Large intestine (tissue), 3 donors: ENCODE measurements around the gene PRTN3. TPM values are rescaled to one million over a fixed set of nuclear protein-coding genes. Genes with fewer than 3 reads are reported as not detected.

ENCODE experiments used
- DNase-seq, 2 donors: peaks; one replicate each; pipeline versions ENCODE4 v3.0.0 to v3.0.0-alpha.2; 2013
- H3K27ac ChIP-seq: one replicate; pipeline ENCODE4 v1.5.1; 2013; ENCODE audit warnings: low read length
- H3K27me3 ChIP-seq: 2 replicates; pipeline ENCODE4 v1.6.1; 2013; ENCODE audit warnings: low read length; ENCODE audit not compliant: control insufficient read depth, insufficient read depth
- H3K36me3 ChIP-seq: 2 replicates; pipeline ENCODE4 v1.6.1; 2013; ENCODE audit warnings: low read length; ENCODE audit not compliant: control insufficient read depth, insufficient read depth
- H3K4me1 ChIP-seq: one replicate; pipeline ENCODE4 v1.6.1; 2013; ENCODE audit warnings: low read length; ENCODE audit not compliant: control insufficient read depth, insufficient read depth
- H3K4me3 ChIP-seq: one replicate; pipeline ENCODE4 v1.5.1; 2013; ENCODE audit warnings: low read length
- H3K9me3 ChIP-seq: one replicate; pipeline ENCODE4 v1.6.1; 2013; ENCODE audit warnings: mild to moderate bottlenecking, low read depth, low read length, moderate library complexity; ENCODE audit not compliant: control insufficient read depth
- WGBS: methylation state at CpG from one replicate; pipeline ENCODE4 v1.1.5; 2013; ENCODE audit warnings: low lambda C conversion rate; ENCODE audit not compliant: insufficient coverage; 5-methylcytosine and 5-hydroxymethylcytosine counted together
- polyA plus RNA-seq: library from polyadenylated mRNA; unstranded; fragments of 120-200 nt; gene quantifications from one replicate; pipeline ENCODE4 v1.2.1, GENCODE V29; 2013

PRTN3 gene
- polyA plus RNA-seq, 1 donor, result 0.22 TPM

DNA sequence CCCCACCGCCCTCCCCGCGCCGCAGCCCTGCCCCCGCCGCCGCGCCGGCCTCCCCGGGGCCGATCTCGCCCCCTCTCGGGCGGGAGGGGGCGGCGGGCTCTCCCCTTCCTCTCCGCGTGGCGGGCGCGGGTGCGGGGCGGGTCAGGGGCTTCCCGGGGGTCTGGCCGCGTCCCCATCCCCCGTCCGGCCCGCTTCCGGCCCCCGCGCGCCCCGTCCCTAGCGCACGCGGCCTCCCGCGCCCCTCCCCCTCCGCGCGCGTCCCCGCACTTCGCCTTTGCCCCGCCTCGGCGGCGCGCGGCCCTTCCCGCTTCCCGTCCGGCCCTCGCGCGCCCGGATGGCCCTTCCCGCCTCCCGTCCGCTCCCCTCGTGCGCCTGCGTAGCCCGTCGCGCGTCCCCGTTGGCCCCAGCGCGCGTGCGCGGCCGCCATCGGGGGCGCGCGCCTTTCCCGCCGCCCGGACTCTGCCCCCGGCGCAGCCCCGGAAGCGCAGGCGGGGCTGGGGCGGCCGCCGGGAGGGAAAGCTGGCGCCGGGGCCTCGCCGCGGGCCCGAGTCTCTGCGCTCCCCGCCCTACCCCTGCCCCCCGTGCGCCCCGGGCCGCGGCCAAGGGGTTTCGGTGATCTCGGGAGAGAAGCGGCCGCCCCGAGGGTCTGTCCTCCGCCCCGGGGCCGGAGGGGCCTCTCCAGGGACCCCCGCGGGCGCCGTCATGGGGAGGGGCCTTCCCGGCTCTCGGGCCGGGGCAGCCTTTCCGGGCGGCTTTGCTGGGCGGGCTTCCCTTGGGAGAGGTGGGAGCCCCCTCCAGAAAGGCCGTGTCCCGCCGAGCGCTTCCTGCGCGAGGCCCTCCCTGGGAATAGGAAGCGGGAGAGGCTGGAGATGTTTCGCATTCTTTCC, 43.0 kb upstream of the PRTN3 start:
- DNase-seq, result peak; percentile 93 to 97
- Histone ChIP-seq H3K27ac (peak overlapping the region; percentile 98), H3K9me3 (peaks cover 7% of the 10 kb centered on the region), H3K27me3 (no peaks in the 10 kb centered on the region), H3K4me1 (peaks cover 41% of the 10 kb centered on the region), H3K36me3 (peaks cover 39% of the 10 kb centered on the region), H3K4me3 (peak overlapping the region; percentile 79)
- no CpG with 5 or more reads among the region's 129 CpGs for WGBS

GRCh38 chr19:798415-799075, 42.3 kb upstream of the PRTN3 start:
- H3K4me1 ChIP-seq, result peaks cover 47% of the 10 kb centered on the region
- peak overlapping the region; percentile 98 for H3K27ac ChIP-seq
- H3K9me3 ChIP-seq, result peaks cover 9% of the 10 kb centered on the region
- WGBS, result no CpG with 5 or more reads among the region's 44 CpGs
- DNase-seq, result peak; percentile 76 to 84
- H3K27me3 ChIP-seq, result no peaks in the 10 kb centered on the region
- peak overlapping the region; percentile 79 for H3K4me3 ChIP-seq
- peaks cover 47% of the 10 kb centered on the region for H3K36me3 ChIP-seq

- H3K27ac ChIP-seq, result peak overlapping the region; percentile 98
- peak in 1 of 2 donors; percentile 50 for DNase-seq
- WGBS, result no CpG with 5 or more reads among the region's 28 CpGs
- peaks cover 9% of the 10 kb centered on the region for H3K9me3 ChIP-seq
- peak overlapping the region; percentile 79 for H3K4me3 ChIP-seq
- peaks cover 54% of the 10 kb centered on the region for H3K36me3 ChIP-seq
- peaks cover 47% of the 10 kb centered on the region for H3K4me1 ChIP-seq
- no peaks in the 10 kb centered on the region for H3K27me3 ChIP-seq
Measured at GRCh38 chr19:799076-799881, 41.5 kb upstream of the PRTN3 start.

GRCh38 chr19:800360-801029, 40.3 kb upstream of the PRTN3 start:
- Histone ChIP-seq H3K4me1 (peaks cover 47% of the 10 kb centered on the region), H3K36me3 (peaks cover 66% of the 10 kb centered on the region), H3K9me3 (peaks cover 10% of the 10 kb centered on the region), H3K27ac (peak overlapping the region; percentile 98), H3K4me3 (peak overlapping the region; percentile 79), H3K27me3 (no peaks in the 10 kb centered on the region)
- peak; percentile 49 to 70 for DNase-seq
- WGBS, result 40% methylated on average over 1 of the region's 17 CpGs

GRCh38 chr19:801030-801860, 39.6 kb upstream of the PRTN3 start:
- peak in 1 of 2 donors; percentile 40 for DNase-seq
- Histone ChIP-seq H3K27me3 (no peaks in the 10 kb centered on the region), H3K4me3 (peak overlapping the region; percentile 79), H3K36me3 (peaks cover 72% of the 10 kb centered on the region), H3K4me1 (peaks cover 42% of the 10 kb centered on the region), H3K27ac (peak overlapping the region; percentile 98), H3K9me3 (peaks cover 11% of the 10 kb centered on the region)
- WGBS, result no CpG with 5 or more reads among the region's 29 CpGs

- peak in 1 of 2 donors; percentile 21 for DNase-seq
- Histone ChIP-seq H3K36me3 (peaks cover 79% of the 10 kb centered on the region), H3K9me3 (peaks cover 12% of the 10 kb centered on the region), H3K4me3 (peak overlapping the region; percentile 79), H3K27ac (peak overlapping the region; percentile 98), H3K27me3 (no peaks in the 10 kb centered on the region), H3K4me1 (peaks cover 40% of the 10 kb centered on the region)
- WGBS, result no CpG with 5 or more reads among the region's 23 CpGs
Measured at GRCh38 chr19:801861-802497, 38.8 kb upstream of the PRTN3 start.

DNA sequence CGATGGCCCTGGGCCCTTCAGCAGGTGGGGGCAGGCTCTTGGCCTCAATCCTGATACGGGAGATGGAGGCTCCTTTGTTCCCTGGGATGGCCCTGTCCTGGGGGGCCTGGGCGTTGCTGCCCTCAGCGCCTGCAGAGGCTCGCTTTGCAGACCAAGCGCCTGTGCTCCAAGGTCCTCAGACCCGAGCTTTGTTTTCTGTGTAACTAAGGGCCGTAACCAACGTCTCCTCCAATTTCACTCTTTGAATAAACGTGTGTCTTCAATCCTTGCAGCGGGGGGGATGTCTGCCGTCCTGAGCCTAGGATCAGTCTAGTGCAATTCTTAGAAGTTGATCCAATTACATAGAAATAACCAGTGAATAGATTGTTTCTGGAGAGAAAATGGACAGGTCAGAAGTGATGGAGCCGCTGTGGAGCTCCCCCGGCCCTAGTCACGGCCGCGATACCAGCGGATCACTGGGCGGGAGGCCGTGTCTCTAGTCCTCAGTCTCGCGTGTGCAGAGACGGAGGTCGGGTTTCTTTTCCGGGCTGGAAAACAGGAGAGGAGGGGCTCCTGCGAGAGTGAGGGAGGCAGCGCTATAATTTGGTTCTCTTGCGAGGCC, 38.2 kb upstream of the PRTN3 start:
- H3K27me3 ChIP-seq, result no peaks in the 10 kb centered on the region
- peaks cover 15% of the 10 kb centered on the region for H3K9me3 ChIP-seq
- DNase-seq, result peak in 1 of 2 donors; percentile 30
- H3K4me3 ChIP-seq, result peak overlapping the region; percentile 79
- WGBS, result no CpG with 5 or more reads among the region's 28 CpGs
- peak overlapping the region; percentile 98 for H3K27ac ChIP-seq
- H3K4me1 ChIP-seq, result peaks cover 40% of the 10 kb centered on the region
- peaks cover 85% of the 10 kb centered on the region for H3K36me3 ChIP-seq

GRCh38 chr19:803099-803561, 37.7 kb upstream of the PRTN3 start:
- no CpG with 5 or more reads among the region's 17 CpGs for WGBS
- Histone ChIP-seq H3K4me1 (peaks cover 40% of the 10 kb centered on the region), H3K27me3 (no peaks in the 10 kb centered on the region), H3K36me3 (peaks cover 91% of the 10 kb centered on the region), H3K4me3 (no peak overlapping the region), H3K9me3 (peaks cover 15% of the 10 kb centered on the region), H3K27ac (no peak overlapping the region)
- peak in 1 of 2 donors; percentile 3 for DNase-seq
